Astrocyte of the spinal cord (primary cell): ENCODE measurements around the gene SLC2A9.

ENCODE experiments used
- DNase-seq: peaks from one replicate; pipeline ENCODE4 v3.0.0; 2011; ENCODE audit warnings: low read depth, low spot score
- H3K4me3 ChIP-seq: 2 replicates; pipeline ENCODE4 v1.5.1; 2011; ENCODE audit warnings: low read depth, mild to moderate bottlenecking, low read length, moderate library complexity
- CTCF ChIP-seq: IDR thresholded peaks from 2 replicates; pipeline ENCODE4 v1.5.1; 2012; ENCODE audit warnings: low read depth, mild to moderate bottlenecking, low read length, inconsistent platforms
- in situ Hi-C: cut with HindIII; loops from 2 replicates; pipeline ENCODE4 v1.10.0; 2017; ENCODE audit warnings: low sequenced_read_pairs

Gene SLC2A9

GRCh38 chr4:10046471-10046870 is 25.2 kb upstream of the SLC2A9 start:
- no peak for TF ChIP-seq CTCF
- in situ Hi-C loops = no loop called here
- no peak for DNase-seq
- no peak overlapping the region for H3K4me3 ChIP-seq

DNA sequence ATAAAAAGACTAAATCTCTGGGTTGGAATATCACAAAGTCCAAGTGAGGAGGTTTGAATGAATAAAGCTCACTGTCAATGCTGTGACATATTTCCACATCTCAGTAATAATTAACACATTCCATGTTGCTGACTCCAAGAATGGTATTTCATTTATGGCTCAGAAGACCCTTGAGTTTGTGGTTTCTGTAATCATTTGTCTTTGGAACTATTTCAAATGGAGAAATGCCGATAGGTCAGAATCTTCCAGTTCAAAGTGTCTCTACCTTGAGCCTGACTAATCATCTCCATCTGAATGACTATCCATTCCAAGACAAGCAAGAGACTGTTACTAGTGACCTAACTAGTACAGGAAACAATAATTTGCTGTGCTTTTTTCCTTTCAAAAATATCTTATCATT is 24.2 kb upstream of the SLC2A9 start:
- H3K4me3 ChIP-seq = no peak overlapping the region
- in situ Hi-C loops = no loop called here
- DNase-seq = peak; percentile 13
- TF ChIP-seq CTCF = no peak

- no peak for DNase-seq
- no peak for TF ChIP-seq CTCF
- in situ Hi-C loops = no loop called here
- no peak overlapping the region for H3K4me3 ChIP-seq
These were observed 19.7 kb upstream of the SLC2A9 start for GRCh38 chr4:10041036-10041435.

GRCh38 chr4:10040049-10040892 is 19.0 kb upstream of the SLC2A9 start:
- in situ Hi-C loops = no loop called here
- no peak for TF ChIP-seq CTCF
- no peak for DNase-seq
- no peak overlapping the region for H3K4me3 ChIP-seq

DNA sequence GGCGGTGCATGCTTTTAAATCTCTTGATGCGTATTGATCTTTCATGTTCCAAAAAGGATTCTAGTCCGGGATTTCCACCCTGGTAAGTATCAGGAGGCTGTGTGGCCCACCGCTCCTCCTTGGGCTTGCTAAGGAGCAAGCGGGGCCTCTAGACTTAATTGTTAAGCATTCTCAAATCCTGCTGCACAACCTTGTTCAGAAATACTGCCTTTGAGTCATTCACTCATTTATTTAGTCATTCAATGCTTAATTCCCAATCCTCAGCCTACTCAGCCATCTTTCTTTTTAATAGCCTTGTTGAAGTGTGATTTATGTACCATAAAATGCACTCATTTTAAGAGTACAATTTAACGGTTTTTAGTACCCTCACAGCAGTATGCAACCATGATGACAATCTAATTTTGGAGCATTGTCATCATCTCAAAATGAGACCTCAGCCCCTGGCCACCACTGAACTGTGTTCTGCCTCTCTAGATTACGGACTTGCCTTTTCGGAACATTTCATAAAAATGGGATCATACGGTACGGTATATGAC is 15.6 kb upstream of the SLC2A9 start:
- no peak for TF ChIP-seq CTCF
- in situ Hi-C loops = no loop called here
- no peak for DNase-seq
- H3K4me3 ChIP-seq = no peak overlapping the region

DNA sequence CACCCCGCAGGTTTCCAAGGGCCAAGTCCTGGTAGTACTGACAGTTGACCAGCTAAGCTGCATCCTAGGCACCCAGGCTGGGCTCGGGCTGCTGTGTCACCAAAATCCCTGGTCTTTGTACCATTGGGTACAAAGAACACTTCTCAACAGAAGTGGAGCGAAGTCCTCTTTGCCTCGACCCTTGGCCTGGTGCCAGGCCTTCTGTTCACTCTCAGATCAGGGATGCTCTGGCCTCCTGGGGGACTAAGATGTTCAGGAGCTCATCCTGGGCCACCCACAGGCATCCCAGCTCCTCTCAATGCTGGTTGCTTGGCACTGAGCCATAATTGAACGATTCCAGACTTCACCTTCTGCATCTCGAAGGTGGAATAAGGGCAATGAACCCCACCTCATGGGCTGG is 13.8 kb upstream of the SLC2A9 start:
- no peak for DNase-seq
- in situ Hi-C loops = no loop called here
- H3K4me3 ChIP-seq = no peak overlapping the region
- no peak for TF ChIP-seq CTCF
